HG02852 (cell line): Measurements from ENCODE around the gene ZNF865.

ENCODE experiments used
- ATAC-seq: cut with Tn5 transposase; IDR thresholded peaks from one replicate; pipeline ENCODE4 v1.9.1; 2021; ENCODE audit warnings: mild to moderate bottlenecking, moderate library complexity; ENCODE audit not compliant: unreplicated experiment

The ZNF865 gene

GRCh38 chr19:55603581-55604292 lies 1.7 kb upstream of the ZNF865 start:
- no peak for ATAC-seq

- ATAC-seq = peak; percentile 61
Measured at GRCh38 chr19:55605207-55605636, 225 bp upstream of the ZNF865 start.

- ATAC-seq = no peak
Measured at GRCh38 chr19:55606471-55606787, 982 bp downstream of the ZNF865 start.

GRCh38 chr19:55606817-55607216 lies 1.4 kb downstream of the ZNF865 start:
- ATAC-seq = no peak

GRCh38 chr19:55609326-55609725 lies 3.9 kb downstream of the ZNF865 start:
- ATAC-seq = no peak

GRCh38 chr19:55611300-55611982 lies 6.0 kb downstream of the ZNF865 start:
- no peak for ATAC-seq

GRCh38 chr19:55611983-55612645 lies 6.7 kb downstream of the ZNF865 start:
- no peak for ATAC-seq

- ATAC-seq = no peak
Measured at GRCh38 chr19:55613396-55613795, 7.9 kb downstream of the ZNF865 start.

- no peak for ATAC-seq
Measured at GRCh38 chr19:55613930-55614710, 8.7 kb downstream of the ZNF865 start.

GRCh38 chr19:55614711-55615542 lies 9.5 kb downstream of the ZNF865 start:
- ATAC-seq = no peak

- no peak for ATAC-seq
Measured at GRCh38 chr19:55615543-55616394, 10.3 kb downstream of the ZNF865 start.

GRCh38 chr19:55616395-55616875 lies 11.0 kb downstream of the ZNF865 start:
- ATAC-seq = no peak

GRCh38 chr19:55617426-55617825 lies 12.0 kb downstream of the ZNF865 start:
- ATAC-seq = no peak

GRCh38 chr19:55618426-55618825 lies 13.0 kb downstream of the ZNF865 start:
- no peak for ATAC-seq

GRCh38 chr19:55619286-55619685 lies 13.8 kb downstream of the ZNF865 start:
- no peak for ATAC-seq

GRCh38 chr19:55620410-55621204 lies 15.2 kb downstream of the ZNF865 start:
- ATAC-seq = no peak

- no peak for ATAC-seq
Measured at GRCh38 chr19:55621205-55621672, 15.8 kb downstream of the ZNF865 start.

- no peak for ATAC-seq
Measured at GRCh38 chr19:55621673-55622231, 16.3 kb downstream of the ZNF865 start.
